Fibroblast of mammary gland (primary cell): ENCODE measurements around the gene CCDC71L.

Experiments used
- DNase-seq: peaks from one replicate; pipeline ENCODE4 v3.0.0-alpha.2; 2010; ENCODE audit warnings: low read depth
- H3K4me3 ChIP-seq: 2 replicates; pipeline ENCODE4 v1.5.1; 2011; ENCODE audit warnings: low read depth, mild to moderate bottlenecking, low read length, moderate library complexity; ENCODE audit not compliant: control insufficient read depth
- CTCF ChIP-seq: conservative IDR thresholded peaks from 2 replicates; pipeline ENCODE4 v1.5.1; 2011; ENCODE audit warnings: low read depth, low read length, inconsistent platforms; ENCODE audit not compliant: control insufficient read depth, insufficient read depth

CCDC71L gene

GRCh38 chr7:106612432-106612831 lies 48.5 kb downstream of the CCDC71L start:
- TF ChIP-seq CTCF, result no peak
- no peak overlapping the region for H3K4me3 ChIP-seq
- DNase-seq, result no peak

- DNase-seq, result peak; percentile 69
- H3K4me3 ChIP-seq, result no peak overlapping the region
- no peak for TF ChIP-seq CTCF
Measured at GRCh38 chr7:106611911-106612310, 49.0 kb downstream of the CCDC71L start.

GRCh38 chr7:106610996-106611886 lies 49.7 kb downstream of the CCDC71L start:
- TF ChIP-seq CTCF, result no peak
- DNase-seq, result peak; percentile 50

GRCh38 chr7:106609416-106609815 lies 51.5 kb downstream of the CCDC71L start:
- TF ChIP-seq CTCF, result no peak
- H3K4me3 ChIP-seq, result no peak overlapping the region
- peak; percentile 87 for DNase-seq

More at GRCh38 chr7:106610996-106611886, 49.7 kb downstream of the CCDC71L start:
- H3K4me3 ChIP-seq, result no peak overlapping the region

- TF ChIP-seq CTCF, result no peak
- DNase-seq, result no peak
- H3K4me3 ChIP-seq, result no peak overlapping the region
Measured at GRCh38 chr7:106608661-106609060, 52.3 kb downstream of the CCDC71L start.
